ENCODE data around the gene KCNC1. TPM values are rescaled to one million over a fixed set of nuclear protein-coding genes. Genes with fewer than 3 reads are reported as not detected.

The KCNC1 gene
- total RNA-seq, 1 experiment from 2014 or later, result 0.20 TPM

GRCh38 chr11:17774232-17775034 is 39.9 kb downstream of the KCNC1 start (continued):
- TF ChIP-seq AR (CRISPR knock-in tag; IDR thresholded peaks at IDR 0.05), result no peak
- TF ChIP-seq CDX4 (CRISPR knock-in tag; IDR thresholded peaks at IDR 0.05; ENCODE audit: borderline replicate concordance), result no peak
- TF ChIP-seq FOXP1 (CRISPR knock-in tag; IDR thresholded peaks at IDR 0.05; ENCODE audit: borderline replicate concordance), result no peak
- TF ChIP-seq NFATC4 (CRISPR knock-in tag; IDR thresholded peaks at IDR 0.05), result no peak
- TF ChIP-seq E2F5 (CRISPR knock-in tag; IDR thresholded peaks at IDR 0.05), result no peak
- TF ChIP-seq ZNF416 (CRISPR knock-in tag; IDR thresholded peaks at IDR 0.05), result no peak
- no peak for TF ChIP-seq ETV6 (CRISPR knock-in tag; IDR thresholded peaks at IDR 0.05)
- no peak for TF ChIP-seq JUN (CRISPR knock-in tag; IDR thresholded peaks at IDR 0.05)
- no peak for TF ChIP-seq JAZF1 (CRISPR knock-in tag; IDR thresholded peaks at IDR 0.05)
- no peak for TF ChIP-seq E2F1 (CRISPR knock-in tag; IDR thresholded peaks at IDR 0.05)
- TF ChIP-seq ZNF671 (CRISPR knock-in tag; IDR thresholded peaks at IDR 0.05), result no peak
- no peak for TF ChIP-seq MLX (CRISPR knock-in tag; IDR thresholded peaks at IDR 0.05)
- no peak for TF ChIP-seq NR1H2 (CRISPR knock-in tag; IDR thresholded peaks at IDR 0.05)
- no peak for TF ChIP-seq SMAD4 (CRISPR knock-in tag; IDR thresholded peaks at IDR 0.05)
- TF ChIP-seq E2F4 (CRISPR knock-in tag; IDR thresholded peaks at IDR 0.05; ENCODE audit: borderline replicate concordance, low read depth), result no peak

GRCh38 chr11:17775035-17775348 is 40.4 kb downstream of the KCNC1 start:
- no peak for TF ChIP-seq KAT7 (CRISPR knock-in tag; IDR thresholded peaks at IDR 0.05; ENCODE audit: borderline replicate concordance)
- no peak for TF ChIP-seq NFATC4 (CRISPR knock-in tag; IDR thresholded peaks at IDR 0.05)
- TF ChIP-seq OVOL2 (CRISPR knock-in tag; IDR thresholded peaks at IDR 0.05; ENCODE audit: borderline replicate concordance), result no peak
- TF ChIP-seq HMGA2 (CRISPR knock-in tag; IDR thresholded peaks at IDR 0.05), result no peak
- TF ChIP-seq ATF3 (CRISPR knock-in tag; conservative IDR thresholded peaks at IDR 0.05), result no peak
- no peak for TF ChIP-seq CBFB (CRISPR knock-in tag; IDR thresholded peaks at IDR 0.05; ENCODE audit: low read depth)
- TF ChIP-seq FOXP4 (CRISPR knock-in tag; IDR thresholded peaks at IDR 0.05), result no peak
- no peak for TF ChIP-seq ZNF423 (CRISPR knock-in tag; IDR thresholded peaks at IDR 0.05)
- no peak for TF ChIP-seq ZNF396 (CRISPR knock-in tag; IDR thresholded peaks at IDR 0.05; ENCODE audit: borderline replicate concordance)
- no peak for TF ChIP-seq SOX15 (CRISPR knock-in tag; IDR thresholded peaks at IDR 0.05)
- no peak for TF ChIP-seq ZNF671 (CRISPR knock-in tag; IDR thresholded peaks at IDR 0.05)
- TF ChIP-seq ETV6 (CRISPR knock-in tag; IDR thresholded peaks at IDR 0.05), result no peak
- Mint-ChIP-seq H3K27me3 (ENCODE audit: low read depth) (no peaks in the 10 kb centered on the region), H3K36me3 (no peaks in the 10 kb centered on the region), H3K4me3 (no peak overlapping the region), H3K4me1 (peaks cover 2% of the 10 kb centered on the region; the same call in 1 of the 2 replicates), H3K9me3 (no peaks in the 10 kb centered on the region), H3K27ac (no peak overlapping the region)
- POLR2A ChIA-PET, result no interaction called here
- DNase-seq (ENCODE audit: low spot score), result no peak
- ATAC-seq, result no peak
- CTCF ChIA-PET, result interaction anchor here (1.4 to 2.5 kb wide), 3 partner anchors 8 to 44 kb away, joined by 6 to 16 read pairs (median 7); no protein-coding TSS in a partner anchor
